ENCODE data around the gene FGF14.
"Not testable (repeated sequence)": the region's sequence is repeated elsewhere in the genome, so short reads cannot be mapped to it uniquely, and the experiment has no call there.

The FGF14 gene

DNA sequence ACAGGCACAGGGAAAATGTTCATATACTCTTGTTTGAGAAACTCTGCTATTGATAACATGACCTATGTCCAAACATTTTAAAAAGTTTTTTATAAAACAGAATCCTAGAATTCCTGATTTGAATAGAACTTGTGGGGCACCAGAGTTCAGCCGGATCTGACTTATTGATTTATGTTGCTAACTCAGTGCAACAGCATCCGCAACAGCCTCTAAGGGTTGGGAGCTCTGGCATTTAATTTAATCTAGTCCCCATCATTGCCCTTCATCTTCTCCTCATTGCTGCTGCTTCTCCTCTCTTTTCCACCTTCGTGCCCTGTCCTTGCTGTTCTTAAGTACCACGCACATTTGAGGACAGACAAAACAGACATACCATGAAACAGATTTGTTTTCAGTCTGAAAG, 214.5 kb downstream of the FGF14 start:
- no peak for DNase-seq

- no peak for DNase-seq
These were observed 216.4 kb downstream of the FGF14 start for GRCh38 chr13:102185375-102185984.

DNA sequence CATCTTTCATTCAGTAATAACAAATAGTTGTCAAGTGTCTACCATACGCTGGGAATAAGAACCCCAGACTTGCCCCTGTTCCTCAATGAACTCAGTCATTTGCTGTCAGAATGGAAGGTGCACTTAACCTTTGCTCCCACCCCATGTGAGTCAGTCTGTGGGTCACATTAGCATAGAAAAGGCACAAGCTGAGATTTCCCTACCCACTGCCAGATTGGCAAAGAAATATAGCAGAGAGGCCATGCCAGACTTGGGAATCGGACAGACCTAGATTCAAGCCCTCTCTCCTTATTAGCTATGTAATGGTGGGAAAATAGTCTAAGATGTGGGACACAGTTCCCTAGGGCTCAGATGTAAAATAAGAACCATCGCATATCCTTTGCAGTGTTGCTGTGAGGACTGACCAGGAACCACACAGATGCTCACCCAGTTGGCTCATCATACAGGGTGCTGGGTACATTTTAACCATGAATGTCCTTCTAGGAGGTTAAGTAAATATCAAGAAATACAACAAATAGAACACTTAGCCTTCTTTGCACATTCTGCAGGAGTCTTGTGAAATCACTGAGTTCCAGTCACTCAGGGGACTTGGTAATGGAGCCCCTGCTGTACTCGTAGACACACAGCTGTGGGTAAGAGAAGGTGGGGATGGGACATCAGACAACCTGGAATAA, 218.2 kb downstream of the FGF14 start:
- DNase-seq: no peak

DNA sequence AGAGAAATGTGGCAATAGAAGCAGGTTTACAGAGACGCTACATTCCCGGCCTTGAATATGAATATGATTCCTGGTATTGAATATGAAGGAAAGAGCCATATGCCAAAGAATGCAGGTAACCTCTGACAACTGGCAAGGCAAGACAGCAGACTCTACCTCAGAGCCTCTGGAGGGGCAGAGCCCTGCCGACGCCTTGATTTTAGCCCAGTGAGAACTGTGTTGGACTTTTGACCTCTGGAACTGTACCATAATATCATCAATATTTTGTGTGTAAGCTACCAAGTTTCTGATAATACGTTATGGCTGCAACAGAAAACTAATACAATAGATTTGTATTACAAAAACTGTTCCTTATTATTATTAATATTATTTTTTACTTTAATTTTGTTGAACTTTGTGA, 219.7 kb downstream of the FGF14 start:
- no peak for DNase-seq

GRCh38 chr13:102177431-102177830, 224.4 kb downstream of the FGF14 start:
- no peak for DNase-seq

GRCh38 chr13:102176846-102177245, 225.0 kb downstream of the FGF14 start:
- peak; percentile 88 for DNase-seq

GRCh38 chr13:102172406-102172805, 229.4 kb downstream of the FGF14 start:
- DNase-seq: no peak

DNA sequence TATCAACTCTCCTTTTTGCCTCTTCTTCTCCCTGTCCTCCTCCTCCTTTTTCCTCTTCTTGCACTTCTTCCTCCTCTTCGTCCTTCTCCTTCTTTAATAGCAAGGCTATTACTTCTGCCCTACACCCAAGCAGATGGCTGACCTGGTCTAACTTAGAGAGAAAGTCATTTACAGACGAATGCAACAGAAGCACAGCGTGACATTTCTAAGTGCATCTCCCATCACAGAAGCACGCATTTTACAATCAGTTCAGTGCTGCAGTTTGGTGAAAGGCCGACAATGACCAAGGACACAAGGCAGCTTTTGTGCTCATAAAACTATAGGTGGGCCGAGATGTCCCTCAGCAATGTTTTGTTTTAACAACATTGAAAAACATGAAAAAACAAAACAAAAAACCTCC, 231.5 kb downstream of the FGF14 start:
- DNase-seq: no peak

- no peak for DNase-seq
These were observed 232.3 kb downstream of the FGF14 start for GRCh38 chr13:102169471-102170015.

GRCh38 chr13:102152790-102153189, 249.1 kb downstream of the FGF14 start:
- no peak for DNase-seq

DNA sequence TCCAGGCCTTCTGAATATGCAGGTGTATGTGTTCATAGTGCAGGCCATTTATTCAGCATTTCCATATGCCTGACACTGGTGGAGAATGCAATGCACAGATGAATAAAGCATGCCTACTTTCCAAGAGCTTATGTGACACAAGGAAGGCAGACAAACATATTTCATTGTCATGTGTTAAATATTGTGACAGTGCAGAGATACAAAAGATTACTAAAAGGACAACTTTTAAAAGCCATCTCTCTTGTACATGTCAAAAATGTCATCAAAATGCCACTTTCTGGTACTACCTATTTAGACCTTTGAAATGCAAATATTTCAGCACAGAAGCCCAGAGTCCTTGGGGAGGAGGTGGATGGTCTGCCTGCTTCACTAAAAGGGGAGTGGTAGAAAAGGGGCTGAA, 254.5 kb downstream of the FGF14 start:
- DNase-seq: no peak

DNA sequence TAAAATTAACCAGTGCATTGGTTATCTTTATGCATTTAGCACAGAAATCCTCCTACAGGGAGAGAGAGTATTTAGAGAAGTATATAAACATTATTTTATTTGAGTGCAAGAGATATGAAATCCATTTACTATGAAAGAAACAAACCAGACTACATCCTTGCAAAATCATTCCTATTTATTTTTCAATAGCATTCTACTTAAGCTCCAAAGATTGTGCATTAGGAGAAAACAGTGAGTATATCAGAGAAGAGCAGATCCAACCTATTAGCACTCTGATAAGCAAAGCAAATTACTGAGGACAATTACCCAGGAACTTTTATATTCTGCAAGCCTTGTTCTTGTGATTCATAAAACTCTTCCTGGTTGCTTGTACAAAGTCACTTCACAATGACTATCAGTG, 256.1 kb downstream of the FGF14 start:
- no peak for DNase-seq

- no peak for DNase-seq
These were observed 259.4 kb downstream of the FGF14 start for GRCh38 chr13:102142473-102142826.

GRCh38 chr13:102141625-102142472, 260.0 kb downstream of the FGF14 start:
- DNase-seq: peak; percentile 38

- DNase-seq: no peak
These were observed 262.2 kb downstream of the FGF14 start for GRCh38 chr13:102139626-102140025.

DNA sequence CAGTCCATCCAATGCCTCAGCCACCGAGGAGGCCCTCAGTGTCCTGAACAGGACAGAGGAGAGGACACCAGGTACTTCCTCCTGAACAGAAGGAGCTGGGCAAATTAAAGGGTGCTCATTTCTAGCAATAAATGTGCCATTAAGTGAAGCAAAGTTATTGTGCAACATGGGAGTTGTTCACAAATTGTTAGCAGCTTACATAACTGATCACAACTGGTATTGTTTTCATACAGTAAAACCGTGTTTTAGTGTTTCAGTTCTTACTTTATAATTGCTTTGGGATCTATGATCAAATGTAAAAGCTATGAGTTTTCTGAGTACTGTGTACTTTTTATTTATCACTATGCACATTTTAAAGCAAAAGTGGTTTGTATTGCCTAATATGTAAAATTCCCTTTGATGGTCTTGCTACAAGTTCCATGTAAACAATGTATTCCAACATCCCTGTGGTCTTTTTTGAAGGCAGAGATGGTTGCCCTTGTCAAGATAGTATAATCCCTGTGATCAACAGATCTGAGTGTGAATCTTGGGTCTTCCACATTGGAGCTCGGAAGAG, 263.1 kb downstream of the FGF14 start:
- no peak for DNase-seq

DNA sequence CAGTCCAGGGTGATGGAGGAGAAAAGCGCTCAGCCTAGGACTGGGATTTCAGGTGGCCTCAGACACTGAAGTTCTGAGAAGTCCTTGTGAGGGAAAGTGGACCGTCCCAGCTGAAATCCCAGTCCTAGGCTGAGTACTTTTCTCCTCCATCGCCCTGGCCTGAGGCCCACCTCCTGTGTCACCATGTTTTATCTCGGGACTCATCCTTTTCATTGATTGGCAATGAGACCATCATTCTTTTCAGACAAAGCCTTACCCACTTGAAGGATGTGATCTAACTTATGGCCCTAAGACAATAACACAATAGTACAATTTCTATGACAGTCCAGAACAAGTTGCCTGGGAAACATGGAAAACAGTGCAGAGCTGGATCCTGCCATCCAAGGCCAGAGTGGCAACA, 263.9 kb downstream of the FGF14 start:
- DNase-seq: not testable (repeated sequence)

DNA sequence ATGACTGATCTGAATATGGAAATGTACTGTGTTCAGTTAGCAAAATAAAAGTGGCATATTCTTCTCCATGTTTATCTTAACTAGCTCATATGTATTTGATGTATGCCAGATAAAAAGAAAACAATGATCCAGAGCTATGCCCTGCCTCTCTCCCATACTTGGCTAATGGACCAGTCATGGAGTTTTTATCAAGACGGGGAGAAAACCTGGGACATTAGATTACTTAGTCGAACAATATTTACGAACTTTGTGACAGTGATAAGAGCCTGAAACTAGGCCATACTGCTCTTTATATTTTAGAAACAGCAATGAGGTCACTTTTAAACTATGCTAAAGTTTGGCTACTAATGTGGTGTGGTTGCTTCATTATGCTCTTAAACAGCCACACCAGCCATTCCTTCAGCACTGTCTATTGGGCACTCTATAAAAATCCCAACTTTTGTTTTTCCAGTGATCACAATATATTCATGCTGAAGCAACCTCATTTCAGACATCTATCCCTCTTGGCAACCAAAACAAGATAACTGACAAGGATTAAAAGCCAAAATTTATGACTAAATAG, 265.0 kb downstream of the FGF14 start:
- DNase-seq: no peak

GRCh38 chr13:102132777-102133295, 269.0 kb downstream of the FGF14 start:
- no peak for DNase-seq

DNA sequence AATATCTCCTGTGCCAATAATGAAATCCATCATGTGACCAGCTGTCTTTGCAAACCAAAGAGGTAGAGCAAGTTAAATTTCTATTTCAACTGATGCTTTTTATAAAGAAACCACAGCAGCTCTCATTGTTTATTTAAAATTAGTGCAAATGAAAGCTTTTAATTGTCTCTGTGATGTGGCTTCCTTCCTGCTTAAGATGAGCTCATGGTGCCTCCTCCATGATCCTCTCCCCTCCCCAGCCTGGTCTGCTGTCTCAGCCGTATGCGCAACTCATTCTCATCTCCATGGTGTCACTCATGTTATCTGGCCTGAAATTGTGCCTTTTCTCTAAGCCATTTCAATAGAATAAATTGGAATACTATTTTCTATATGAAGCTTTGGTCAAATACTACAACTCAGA, 270.6 kb downstream of the FGF14 start:
- no peak for DNase-seq

- DNase-seq: peak; percentile 53
These were observed 273.5 kb downstream of the FGF14 start for GRCh38 chr13:102128216-102128810.

GRCh38 chr13:102127153-102127552, 274.7 kb downstream of the FGF14 start:
- DNase-seq: no peak

Measured in DMS79 treated with DMSO at 0.1 percent for 48 hours (cell line).